CD4-positive, alpha-beta T cell treated with Interferon alpha-2 for 1 hour (primary cell): ENCODE data around the gene SNCB.
"Not testable (repeated sequence)": the region's sequence is repeated elsewhere in the genome, so short reads cannot be mapped to it uniquely, and the experiment has no call there.

ENCODE experiments used
- DNase-seq, 2 donors: peaks; one replicate each; pipeline ENCODE4 v3.0.0-alpha.2; 2020 to 2022

The SNCB gene

DNA sequence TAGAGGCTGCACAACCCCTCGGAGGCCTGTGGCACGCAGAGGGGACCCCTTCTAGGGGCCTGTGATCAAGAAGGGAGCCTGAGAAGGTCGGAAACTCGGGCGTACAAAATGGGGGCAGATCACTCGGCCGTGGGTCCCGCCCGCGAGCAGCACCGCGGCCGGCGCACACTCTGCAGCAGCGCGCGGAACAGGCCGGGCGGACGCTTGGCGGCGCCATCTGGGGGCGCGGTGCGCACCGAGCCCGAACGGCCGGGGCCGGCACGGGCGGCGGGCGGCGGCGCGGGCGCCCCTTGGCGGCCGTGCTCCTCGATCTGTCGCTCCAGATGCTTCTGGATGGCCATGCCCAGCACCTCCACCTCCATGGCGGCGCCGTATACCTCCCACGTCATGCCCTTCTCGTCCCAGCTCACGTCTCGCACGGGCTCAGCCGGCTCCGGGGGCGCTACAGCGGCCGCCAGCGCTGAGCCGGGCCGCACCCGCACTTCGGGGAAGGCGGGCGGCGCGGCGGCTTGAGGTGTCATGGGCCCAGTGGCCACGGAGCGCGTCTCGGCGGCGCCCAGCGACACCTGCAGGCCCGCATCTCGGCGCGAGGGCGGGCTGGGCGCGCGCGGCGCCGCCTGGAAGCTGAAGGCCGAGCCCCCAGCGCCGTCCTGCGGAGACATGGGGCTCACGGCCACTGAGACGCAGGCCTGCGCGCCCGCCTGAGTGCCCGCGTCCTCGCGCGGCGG lies 33.5 kb downstream of the SNCB start:
- peak; percentile 68 to 80 for DNase-seq

DNA sequence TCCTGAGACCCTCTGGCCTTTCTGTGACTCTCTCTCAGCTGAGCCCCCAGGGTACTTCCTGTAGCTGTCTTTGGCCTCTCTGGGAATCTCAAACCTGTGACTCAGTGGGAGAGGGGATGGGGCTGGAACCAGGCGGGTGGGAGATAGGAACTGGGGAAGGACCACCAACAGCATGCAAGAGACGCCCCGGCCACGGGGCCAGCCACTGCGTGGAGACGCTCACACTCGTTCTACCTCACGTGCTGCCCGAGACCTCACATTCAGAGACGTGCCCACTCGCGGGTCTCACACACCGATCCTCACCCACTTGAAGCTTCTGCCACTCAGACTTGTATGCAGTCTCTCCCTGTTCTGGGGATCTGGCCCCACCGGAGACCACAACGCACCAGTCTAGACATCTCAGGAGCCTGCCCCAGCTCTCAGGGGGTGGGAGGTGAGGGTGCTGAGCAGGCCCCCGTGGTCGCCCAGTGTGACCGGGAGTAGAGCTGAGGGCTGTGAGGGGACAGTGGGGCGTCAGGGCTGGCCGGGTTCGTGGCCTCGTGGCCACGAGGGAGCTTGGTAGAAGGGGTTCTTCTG lies 34.2 kb downstream of the SNCB start:
- DNase-seq, result no peak

DNA sequence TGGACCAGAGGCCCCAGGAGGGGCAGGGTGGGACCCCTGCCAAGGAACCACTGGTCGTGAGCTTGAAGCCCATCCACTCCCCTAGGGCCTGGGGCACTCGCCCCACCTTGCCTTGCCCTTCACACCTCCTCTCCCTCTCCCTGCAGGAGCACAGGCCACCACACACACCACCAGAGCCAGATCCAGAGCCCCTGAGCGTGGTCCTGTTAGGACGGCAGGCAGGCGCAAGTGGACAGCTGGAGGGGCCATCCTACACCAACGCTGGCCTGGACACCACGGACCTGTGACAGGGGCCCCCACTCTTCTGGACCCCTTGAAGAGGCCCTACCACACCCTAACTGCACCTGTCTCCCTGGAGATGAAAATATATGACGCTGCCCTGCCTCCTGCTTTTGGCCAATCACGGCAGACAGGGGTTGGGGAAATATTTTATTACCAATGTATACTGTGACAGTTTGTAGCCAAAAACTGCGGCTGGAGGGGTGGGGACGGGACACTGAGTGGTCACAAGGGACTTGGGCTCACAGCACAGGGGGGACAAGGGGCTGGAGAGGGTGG lies 34.9 kb downstream of the SNCB start:
- no peak for DNase-seq

DNA sequence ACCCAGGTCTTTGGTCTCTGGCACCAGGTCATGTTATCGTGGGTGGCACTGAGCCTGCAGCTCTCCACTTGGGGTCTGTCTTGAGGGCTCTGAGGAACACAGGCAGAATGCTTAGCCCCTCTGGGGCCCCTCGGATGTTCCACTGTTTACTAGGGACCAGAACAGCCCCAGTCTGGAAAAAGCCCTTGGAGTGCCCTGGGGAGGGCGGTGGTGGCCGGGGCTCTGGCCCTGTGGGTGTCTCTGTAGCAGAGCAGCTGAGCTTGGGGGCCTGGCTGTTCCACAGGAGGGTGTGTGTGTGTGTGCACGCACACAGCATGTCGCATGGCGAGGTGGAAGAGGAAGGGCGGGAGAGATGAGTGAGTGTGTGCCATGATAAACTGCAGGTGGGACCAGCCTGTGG lies 35.8 kb downstream of the SNCB start:
- DNase-seq, result no peak

DNA sequence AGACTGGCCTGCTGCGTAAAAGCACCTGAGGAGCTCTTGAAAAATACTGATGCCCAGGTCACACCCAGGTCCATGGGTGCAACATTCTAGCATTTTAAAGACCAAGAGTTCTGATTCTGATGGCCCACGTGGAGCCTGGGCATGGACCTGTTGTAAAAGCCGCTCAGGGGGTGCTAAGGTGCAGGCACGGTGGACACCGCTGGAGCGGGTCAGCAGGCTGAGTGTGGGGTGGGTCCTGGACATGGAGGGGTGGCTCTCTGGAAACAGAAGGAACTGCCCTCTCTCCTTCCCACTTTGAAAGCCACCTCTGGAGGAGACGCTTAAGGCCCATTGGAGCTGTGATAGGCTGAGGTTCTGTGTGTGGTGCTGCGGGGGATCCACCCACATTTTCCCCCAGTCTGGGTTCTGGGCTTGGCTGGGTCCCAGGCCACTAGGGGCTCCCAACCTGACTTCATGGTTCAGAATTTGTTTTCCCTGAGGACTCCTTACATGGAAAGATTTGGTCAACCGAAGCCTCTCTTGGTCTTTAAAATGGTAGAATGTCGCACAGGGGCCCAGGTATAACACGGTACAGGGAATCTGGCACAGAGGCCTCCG lies 37.0 kb downstream of the SNCB start:
- no peak for DNase-seq

DNA sequence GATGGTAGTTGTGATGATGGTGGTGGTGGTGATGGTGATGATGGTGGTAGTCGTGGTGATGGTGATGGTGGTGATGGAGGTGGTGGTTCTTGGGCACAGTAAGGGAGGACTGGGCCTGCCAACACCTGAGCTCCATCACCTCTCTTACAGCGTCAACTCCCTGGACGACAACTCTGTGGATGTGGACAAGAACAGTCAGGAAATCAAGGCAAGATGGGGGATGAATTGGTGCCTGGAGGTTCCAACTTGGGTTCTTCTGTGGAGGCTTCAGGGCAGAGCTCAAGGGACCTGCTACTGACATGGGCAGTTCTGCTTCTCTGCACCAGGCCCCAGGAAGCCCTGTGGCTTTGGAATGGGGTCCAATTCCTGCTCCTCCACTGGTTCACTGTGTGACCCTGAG lies 37.8 kb downstream of the SNCB start:
- no peak for DNase-seq

DNA sequence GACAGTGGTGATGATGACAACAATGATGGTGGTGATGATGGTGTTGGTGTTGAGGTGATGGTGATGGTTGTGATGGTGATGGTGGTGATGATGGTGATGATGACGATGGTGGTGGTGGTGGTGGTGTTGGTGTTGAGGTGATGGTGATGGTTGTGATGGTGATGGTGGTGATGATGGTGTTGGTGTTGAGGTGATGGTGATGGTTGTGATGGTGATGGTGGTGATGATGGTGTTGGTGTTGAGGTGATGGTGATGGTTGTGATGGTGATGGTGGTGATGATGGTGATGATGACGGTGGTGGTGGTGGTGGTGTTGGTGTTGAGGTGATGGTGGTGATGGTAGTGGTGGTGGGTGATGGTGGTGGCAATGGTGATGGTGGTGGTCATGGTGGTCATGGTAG lies 38.7 kb downstream of the SNCB start:
- not testable (repeated sequence) for DNase-seq

DNA sequence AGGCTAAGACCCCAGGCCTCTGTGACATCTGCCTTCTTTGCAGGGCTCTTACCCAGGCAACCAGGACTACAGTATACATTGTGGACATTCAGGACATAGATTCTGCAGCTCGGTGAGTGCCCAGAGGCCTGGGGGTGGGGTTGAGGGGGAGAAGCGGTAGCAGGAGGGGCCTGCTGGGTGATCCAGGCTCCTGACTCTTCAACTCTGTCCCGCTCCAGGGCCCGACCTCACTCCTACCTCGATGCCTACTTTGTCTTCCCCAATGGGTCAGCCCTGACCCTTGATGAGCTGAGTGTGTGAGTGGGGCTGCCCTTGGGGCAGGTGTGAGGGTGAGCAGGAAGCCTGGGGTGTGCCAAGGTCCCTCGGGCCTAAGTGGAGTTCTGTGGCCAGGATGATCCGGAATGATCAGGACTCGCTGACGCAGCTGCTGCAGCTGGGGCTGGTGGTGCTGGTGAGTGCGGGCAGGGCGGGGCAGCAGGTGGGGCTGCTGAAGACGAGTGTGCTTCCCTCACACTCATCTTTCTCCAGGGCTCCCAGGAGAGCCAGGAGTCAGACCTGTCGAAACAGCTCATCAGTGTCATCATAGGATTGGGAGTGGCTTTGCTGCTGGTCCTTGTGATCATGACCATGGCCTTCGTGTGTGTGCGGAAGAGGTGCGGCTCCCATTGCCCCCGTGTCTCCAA lies 40.2 kb downstream of the SNCB start:
- DNase-seq, result no peak

DNA sequence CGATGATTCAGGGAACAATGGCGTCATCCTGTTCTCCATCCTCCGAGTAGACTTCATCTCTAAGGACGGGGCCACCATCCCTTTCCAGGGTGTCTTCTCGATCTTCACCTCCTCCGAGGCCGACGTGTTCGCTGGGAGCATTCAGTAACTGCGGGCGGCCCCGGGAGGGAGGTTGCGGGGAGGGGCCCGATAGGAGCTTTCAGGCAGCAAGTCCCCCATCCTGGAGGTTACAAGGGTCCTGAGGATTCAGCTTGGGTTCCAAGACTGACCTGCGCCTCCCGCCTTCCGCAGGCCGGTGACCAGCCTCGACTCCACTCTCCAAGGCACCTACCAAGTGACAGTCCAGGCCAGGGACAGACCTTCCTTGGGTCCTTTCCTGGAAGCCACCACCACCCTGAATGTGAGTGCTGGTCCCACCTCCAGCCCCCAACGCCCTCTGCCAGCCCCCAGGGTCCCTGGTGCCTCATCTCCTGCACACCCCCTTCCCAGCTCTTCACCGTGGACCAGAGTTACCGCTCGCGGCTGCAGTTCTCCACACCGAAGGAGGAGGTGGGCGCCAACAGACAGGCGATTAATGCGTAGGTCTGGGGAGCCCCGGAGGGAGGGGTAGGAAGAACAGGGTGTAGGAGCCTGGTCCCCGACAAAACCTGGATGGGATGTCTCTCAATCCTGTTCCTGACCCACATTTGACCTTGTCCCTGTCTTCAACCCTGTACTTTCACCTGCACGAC lies 41.1 kb downstream of the SNCB start:
- no peak for DNase-seq

DNA sequence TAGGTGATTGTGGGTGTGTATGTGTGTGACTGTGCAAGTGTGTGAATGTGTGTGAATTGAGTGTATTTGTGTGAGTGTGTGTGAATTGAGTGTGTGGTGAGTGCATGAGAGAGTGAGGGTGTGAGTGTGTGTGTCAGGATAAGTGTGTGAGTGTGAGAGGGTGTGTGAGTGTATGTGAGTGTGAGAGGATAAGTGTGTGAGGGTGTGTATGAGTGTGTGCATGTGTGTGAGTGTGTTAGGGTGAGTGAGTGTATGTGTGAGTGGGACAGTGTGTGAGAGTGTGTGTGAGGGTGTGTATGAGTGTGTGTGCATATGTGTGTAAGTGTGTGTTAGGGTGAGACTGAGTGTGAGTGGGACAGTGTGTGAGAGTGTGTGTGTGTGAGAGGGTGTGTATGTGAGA lies 42.0 kb downstream of the SNCB start:
- no peak for DNase-seq

DNA sequence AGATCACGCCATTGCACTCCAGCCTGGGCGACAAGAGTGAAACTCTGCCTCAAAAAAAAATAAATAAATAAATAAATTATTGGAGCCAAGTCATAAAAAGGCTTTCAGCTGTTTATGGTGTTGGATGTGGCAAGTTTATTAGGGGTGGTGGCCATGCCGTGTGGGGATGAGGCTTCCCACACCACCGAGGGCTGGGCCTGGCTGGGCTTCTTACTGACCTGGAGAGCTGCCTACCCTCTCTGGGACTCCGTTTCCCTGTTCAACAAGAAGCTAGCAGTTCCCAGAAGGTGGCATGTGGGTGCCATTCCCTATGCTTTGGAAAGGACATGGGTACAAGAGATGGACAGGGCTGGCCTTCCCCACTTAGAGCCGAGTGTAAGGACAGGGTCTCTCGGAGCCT lies 42.9 kb downstream of the SNCB start:
- DNase-seq, result no peak

DNA sequence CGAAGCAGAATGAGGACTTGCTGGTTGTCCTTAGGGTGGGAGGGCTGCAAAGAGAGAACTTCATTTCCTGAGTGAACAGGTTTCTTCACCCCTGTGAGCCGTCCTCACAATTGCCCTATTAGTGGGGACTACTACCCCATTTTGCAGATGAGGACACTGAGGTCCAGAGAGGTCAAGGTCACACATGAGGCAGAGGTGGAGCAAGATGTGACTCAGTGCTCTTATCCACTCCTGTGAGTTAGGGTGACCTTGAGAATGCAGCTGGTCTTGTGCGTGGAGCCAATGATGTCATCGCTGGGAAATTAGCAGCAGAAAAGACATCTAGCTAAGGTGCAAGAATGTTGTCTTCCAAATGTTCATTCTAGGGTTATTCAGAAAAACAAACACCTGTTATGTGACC lies 47.3 kb downstream of the SNCB start:
- no peak for DNase-seq

DNA sequence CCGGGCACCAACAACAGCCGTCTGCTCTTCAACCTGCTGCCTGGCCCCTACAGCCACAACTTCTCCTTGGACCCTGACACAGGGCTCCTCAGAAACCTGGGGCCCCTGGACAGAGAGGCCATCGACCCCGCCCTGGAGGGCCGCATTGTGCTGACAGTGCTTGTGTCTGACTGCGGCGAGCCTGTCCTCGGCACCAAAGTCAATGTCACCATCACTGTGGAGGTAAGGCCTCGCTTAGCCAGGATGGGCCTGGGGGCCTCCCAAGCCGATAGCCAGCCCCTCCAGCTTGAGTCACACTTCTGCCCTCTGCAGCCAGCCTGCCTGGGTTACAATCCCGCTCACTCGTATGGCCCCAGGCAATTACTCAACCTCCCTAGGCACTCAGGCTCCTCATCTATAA lies 49.0 kb downstream of the SNCB start:
- no peak for DNase-seq

DNA sequence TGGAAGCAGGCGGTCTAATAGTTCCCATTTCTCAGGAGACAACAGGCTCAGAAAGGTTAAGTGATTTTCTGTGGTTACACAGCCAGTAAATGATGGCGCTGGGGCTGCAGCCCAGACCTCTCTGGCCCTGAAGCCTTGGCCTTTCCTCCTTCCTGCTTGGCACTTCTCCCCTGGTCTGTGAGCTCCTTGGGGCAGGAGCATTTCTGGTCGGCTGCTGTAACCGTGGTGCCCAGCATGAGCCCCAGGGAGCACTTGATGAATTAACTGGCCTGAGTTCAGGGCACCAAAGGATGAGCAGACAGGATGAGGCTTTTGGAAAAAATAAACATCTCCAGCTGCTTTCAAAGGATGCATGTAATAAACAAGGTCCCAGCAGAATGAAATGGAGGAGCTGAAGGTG lies 51.0 kb downstream of the SNCB start:
- no peak for DNase-seq

DNA sequence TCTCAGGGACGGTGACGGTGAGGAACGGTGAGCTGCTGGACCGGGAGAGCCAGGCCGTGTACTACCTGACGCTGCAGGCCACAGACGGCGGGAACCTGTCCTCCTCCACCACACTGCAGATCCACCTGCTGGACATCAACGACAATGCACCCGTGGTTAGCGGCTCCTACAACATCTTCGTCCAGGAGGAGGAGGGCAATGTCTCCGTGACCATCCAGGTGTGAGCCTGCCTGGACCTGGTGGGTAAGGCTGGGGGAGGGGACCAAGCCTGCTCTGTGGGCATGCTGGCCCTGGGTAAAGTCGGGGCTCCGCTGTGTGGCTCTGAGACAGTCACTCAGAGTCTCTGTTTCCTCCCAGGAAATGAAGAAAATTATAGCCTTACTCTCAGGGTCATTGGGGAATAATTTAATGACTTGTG lies 51.9 kb downstream of the SNCB start:
- peak; percentile 44 to 56 for DNase-seq

DNA sequence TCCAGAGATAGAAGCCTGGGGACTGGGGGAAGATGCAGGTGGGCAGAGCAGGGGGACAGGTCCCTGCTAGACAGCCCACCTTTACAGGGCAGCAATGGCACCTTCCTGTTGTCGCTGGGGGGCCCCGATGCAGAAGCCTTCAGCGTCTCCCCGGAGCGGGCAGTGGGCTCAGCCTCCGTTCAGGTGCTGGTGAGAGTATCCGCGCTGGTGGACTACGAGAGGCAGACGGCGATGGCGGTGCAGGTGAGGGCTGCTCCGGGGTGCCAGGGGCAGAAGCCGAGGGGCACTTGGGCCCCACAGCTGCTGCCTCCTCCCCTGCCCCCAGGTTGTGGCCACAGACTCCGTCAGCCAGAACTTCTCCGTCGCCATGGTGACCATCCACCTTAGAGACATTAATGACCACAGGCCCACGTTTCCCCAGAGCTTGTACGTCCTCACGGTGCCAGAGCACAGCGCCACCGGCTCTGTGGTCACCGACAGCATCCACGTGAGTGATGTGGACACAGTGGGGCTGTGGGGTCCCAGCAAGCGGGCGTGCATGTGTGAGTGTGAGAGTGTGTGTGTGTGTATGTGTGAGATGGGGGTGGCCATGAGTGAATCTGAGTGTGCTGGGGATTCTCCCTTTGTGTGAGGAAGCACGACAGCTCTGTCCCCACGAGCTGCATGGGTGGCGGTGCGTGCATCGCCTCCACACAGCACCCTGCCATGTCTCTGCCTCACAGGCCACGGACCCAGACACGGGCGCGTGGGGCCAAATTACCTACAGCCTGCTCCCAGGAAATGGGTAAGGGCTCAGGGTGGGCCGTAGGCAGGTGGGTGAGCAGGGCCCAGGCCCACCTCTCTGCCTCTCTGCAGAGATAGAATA lies 52.8 kb downstream of the SNCB start:
- no peak for DNase-seq

DNA sequence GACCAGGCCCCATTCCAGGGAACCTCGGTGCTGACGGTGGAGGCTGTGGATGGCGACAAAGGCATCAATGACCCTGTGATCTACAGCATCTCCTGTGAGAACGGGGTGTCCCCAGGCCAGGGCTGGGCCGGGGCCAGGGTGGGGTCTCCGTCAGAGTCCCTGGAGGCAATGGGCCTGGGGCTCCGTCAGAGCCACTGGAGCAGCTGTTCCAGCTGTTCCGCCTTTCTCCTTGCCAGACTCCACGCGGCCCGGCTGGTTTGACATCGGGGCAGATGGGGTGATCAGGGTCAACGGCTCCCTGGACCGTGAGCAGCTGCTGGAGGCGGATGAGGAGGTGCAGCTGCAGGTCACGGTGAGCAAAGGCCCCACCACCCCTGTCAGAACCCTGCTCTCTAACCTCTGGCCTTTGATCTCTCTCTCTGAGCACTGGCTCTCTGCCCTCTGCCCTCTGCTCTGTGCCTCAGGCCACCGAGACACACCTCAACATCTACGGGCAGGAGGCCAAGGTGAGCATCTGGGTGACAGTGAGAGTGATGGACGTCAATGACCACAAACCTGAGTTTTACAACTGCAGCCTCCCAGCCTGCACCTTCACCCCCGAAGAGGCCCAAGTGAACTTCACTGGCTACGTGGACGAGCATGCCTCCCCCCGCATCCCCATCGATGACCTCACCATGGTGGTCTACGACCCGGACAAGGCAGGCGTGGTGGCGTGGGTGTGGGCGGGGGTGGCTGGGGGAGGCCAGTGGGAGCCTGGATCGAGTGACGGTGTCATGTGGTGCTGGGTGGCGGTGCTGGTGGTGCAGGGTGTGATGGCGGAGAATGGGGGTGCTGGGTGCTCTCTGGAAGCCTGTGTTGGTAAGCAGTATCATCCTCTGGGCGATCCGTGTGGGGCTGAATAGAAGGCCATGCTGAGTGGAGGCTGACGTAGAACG lies 54.6 kb downstream of the SNCB start:
- no peak for DNase-seq

DNA sequence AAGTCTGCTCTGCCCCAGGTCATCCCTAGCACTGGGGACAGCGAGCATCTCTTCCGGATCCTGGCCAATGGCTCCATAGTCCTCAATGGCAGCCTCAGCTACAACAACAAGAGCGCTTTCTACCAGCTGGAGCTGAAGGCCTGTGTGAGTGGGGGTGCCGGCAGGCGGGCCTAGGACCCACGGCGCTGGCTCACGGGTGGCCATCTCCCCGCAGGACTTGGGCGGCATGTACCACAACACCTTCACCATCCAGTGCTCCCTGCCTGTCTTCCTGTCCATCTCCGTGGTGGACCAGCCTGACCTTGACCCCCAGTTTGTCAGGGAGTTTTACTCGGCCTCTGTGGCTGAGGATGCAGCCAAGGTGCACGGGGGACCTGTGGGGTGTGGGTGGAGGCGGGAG lies 55.3 kb downstream of the SNCB start:
- DNase-seq, result no peak

DNA sequence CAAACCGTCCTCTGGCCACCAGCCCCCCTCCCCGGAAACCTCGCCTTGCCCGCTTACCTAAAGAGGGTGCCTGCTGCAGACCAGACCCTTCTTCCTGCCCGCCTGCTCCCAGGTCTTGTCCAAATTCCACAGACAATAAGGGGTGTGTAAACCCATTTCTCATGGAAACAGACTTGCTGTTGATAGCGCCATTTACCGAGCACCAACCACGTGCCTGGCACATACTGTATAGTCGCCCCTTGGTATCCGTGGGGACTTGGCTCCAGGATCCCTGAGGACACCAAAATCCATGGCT lies 56.1 kb downstream of the SNCB start:
- no peak for DNase-seq

DNA sequence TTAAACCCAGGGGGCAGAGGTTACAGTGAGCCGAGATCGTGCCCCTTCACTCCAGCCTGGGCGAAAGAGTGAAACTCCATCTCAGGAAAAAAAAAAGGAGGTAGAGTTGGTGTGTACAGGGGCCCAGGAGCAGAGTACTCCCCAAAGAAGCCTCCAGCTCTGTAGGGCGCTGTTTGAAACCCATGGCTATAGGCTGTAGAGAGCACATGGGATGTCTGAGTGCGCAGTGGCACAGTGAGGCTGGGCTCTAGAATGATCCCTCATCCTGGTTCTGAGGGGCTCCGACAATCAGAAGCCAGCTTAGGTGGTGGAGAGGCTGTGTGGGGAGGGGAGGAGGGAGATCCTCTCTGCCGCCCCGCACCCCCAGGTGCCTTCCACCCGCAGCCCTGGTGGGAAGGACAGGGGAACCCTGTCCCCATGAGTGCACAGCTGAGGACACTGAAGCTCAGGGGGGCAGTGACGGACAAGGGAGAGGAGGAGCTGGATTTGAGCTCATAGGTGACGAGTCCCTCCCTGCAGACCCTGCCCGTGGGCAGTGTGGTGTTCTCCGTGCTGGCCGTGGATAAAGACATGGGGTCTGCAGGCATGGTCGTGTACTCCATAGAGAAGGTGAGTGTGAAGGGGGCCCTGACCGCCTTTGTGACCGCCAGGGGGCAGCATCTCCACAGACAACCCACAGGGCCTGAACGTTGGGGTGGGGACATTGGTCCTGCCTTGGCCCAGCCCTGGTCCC lies 56.6 kb downstream of the SNCB start:
- peak; percentile 69 to 78 for DNase-seq
